SK-N-DZ (cell line): Measurements from ENCODE around the gene BRD3OS. TPM values are rescaled to one million over a fixed set of nuclear protein-coding genes. Genes with fewer than 3 reads are reported as not detected.

ENCODE experiments used
- DNase-seq: peaks from one replicate; pipeline ENCODE4 v3.0.0-alpha.2; 2015; ENCODE audit warnings: low spot score
- polyA plus RNA-seq, 2 experiments: library from polyadenylated mRNA; depleted of rRNA; stranded (reverse); fragments of >200 nt; gene quantifications; 2 replicates each; pipeline ENCODE4 v1.2.3, GENCODE V29; 2014

Gene BRD3OS
- 14.3 and 16.5 TPM in 2 replicates for polyA plus RNA-seq (2014; cell fraction: cytosol; rRNA removed)
- polyA plus RNA-seq (2014; cell fraction: nucleus; rRNA removed) = 8.1 and 14.4 TPM in 2 replicates

GRCh38 chr9:134024828-134025605 is at the start of gene BRD3OS:
BRD3OS (plus strand) TSS chr9:134025481; CDS start chr9:134026748, 1,267 bp downstream.
- DNase-seq = peak; percentile 98

GRCh38 chr9:133975511-133975910 is 49.8 kb upstream of the BRD3OS start:
- DNase-seq = no peak

GRCh38 chr9:133976191-133976861 is 49.0 kb upstream of the BRD3OS start:
- DNase-seq = no peak

- DNase-seq = no peak
Measured at GRCh38 chr9:133976887-133977286, 48.4 kb upstream of the BRD3OS start.

- DNase-seq = no peak
Measured at GRCh38 chr9:133977421-133978201, 47.7 kb upstream of the BRD3OS start.

GRCh38 chr9:133978226-133978898 is 46.9 kb upstream of the BRD3OS start:
- DNase-seq = no peak

GRCh38 chr9:133978899-133979272 is 46.4 kb upstream of the BRD3OS start:
- DNase-seq = no peak

GRCh38 chr9:133979273-133979920 is 45.9 kb upstream of the BRD3OS start:
- DNase-seq = no peak

GRCh38 chr9:133979921-133980863 is 45.1 kb upstream of the BRD3OS start:
- no peak for DNase-seq

GRCh38 chr9:133980864-133981588 is 44.3 kb upstream of the BRD3OS start:
- DNase-seq = no peak

- DNase-seq = no peak
Measured at GRCh38 chr9:133981589-133981957, 43.7 kb upstream of the BRD3OS start.

- DNase-seq = no peak
Measured at GRCh38 chr9:133981958-133982681, 43.2 kb upstream of the BRD3OS start.

GRCh38 chr9:133982971-133983720 is 42.1 kb upstream of the BRD3OS start:
- DNase-seq = no peak

- no peak for DNase-seq
Measured at GRCh38 chr9:133986061-133986460, 39.2 kb upstream of the BRD3OS start.

- no peak for DNase-seq
Measured at GRCh38 chr9:133986774-133987445, 38.4 kb upstream of the BRD3OS start.

GRCh38 chr9:133987446-133987788 is 37.9 kb upstream of the BRD3OS start:
- DNase-seq = no peak

GRCh38 chr9:133987946-133988665 is 37.2 kb upstream of the BRD3OS start:
- no peak for DNase-seq
